NCI-H345 (cell line): ENCODE results near the gene SNORC.
"Not testable (repeated sequence)": the region's sequence is repeated elsewhere in the genome, so short reads cannot be mapped to it uniquely, and the experiment has no call there.

Experiments used
- DNase-seq: peaks from one replicate; lab custom pipeline; 2025; lab: John Stamatoyannopoulos, UW

SNORC gene

GRCh38 chr2:232896720-232897597 lies 26.9 kb downstream of the SNORC start:
- no peak for DNase-seq

- no peak for DNase-seq
These were observed 27.7 kb downstream of the SNORC start for GRCh38 chr2:232897598-232898408.

GRCh38 chr2:232898592-232899543 lies 28.8 kb downstream of the SNORC start:
- no peak for DNase-seq

- DNase-seq, result no peak
These were observed 31.0 kb downstream of the SNORC start for GRCh38 chr2:232900811-232901735.

GRCh38 chr2:232901736-232902578 lies 31.9 kb downstream of the SNORC start:
- DNase-seq, result no peak

- DNase-seq, result no peak
These were observed 33.9 kb downstream of the SNORC start for GRCh38 chr2:232903989-232904388.

GRCh38 chr2:232906867-232907717 lies 37.0 kb downstream of the SNORC start:
- peak; percentile 26 for DNase-seq

- DNase-seq, result not testable (repeated sequence)
These were observed 37.6 kb downstream of the SNORC start for GRCh38 chr2:232907718-232908085.

- no peak for DNase-seq
These were observed 38.6 kb downstream of the SNORC start for GRCh38 chr2:232908695-232909094.

- DNase-seq, result no peak
These were observed 40.3 kb downstream of the SNORC start for GRCh38 chr2:232910376-232910775.

GRCh38 chr2:232911712-232912277 lies 41.7 kb downstream of the SNORC start:
- no peak for DNase-seq

GRCh38 chr2:232913903-232914302 lies 43.8 kb downstream of the SNORC start:
- no peak for DNase-seq

- no peak for DNase-seq
These were observed 49.1 kb downstream of the SNORC start for GRCh38 chr2:232919141-232919540.

GRCh38 chr2:232920055-232920454 lies 50.0 kb downstream of the SNORC start:
- DNase-seq, result no peak

- DNase-seq, result no peak
These were observed 50.7 kb downstream of the SNORC start for GRCh38 chr2:232920760-232921159.

GRCh38 chr2:232924433-232924832 lies 54.4 kb downstream of the SNORC start:
- no peak for DNase-seq

- DNase-seq, result no peak
These were observed 55.2 kb downstream of the SNORC start for GRCh38 chr2:232925153-232925820.

GRCh38 chr2:232925821-232926156 lies 55.7 kb downstream of the SNORC start:
- DNase-seq, result no peak
